HepG2 (cell line): ENCODE measurements around the gene BCL6B. TPM values are rescaled to one million over a fixed set of nuclear protein-coding genes. Genes with fewer than 3 reads are reported as not detected.
A peak's percentile ranks its signal among the peaks of the same experiment; 100 is the strongest.

Source experiments
- AGO1 ChIP-seq: fragments of 200-400 bp; formaldehyde crosslinking; IDR thresholded peaks from 2 replicates; pipeline ENCODE4 v1.6.1; 2017; ENCODE audit warnings: mild to moderate bottlenecking, low read depth, low read length, moderate library complexity; ENCODE audit not compliant: poor library complexity, severe bottlenecking
- BRCA1 ChIP-seq: sonication (generic); formaldehyde crosslinking; IDR thresholded peaks from 2 replicates; pipeline ENCODE4 v1.4.0; 2020; ENCODE audit warnings: missing genetic modification reagents
- GMEB1 ChIP-seq: sonication (generic); formaldehyde crosslinking; IDR thresholded peaks from 2 replicates; pipeline ENCODE4 v1.5.1; 2020; ENCODE audit warnings: missing genetic modification reagents, mild to moderate bottlenecking, borderline replicate concordance
- HNRNPUL1 ChIP-seq: fragments of 200-400 bp; formaldehyde crosslinking; IDR thresholded peaks from 2 replicates; pipeline ENCODE4 v1.6.1; 2017; ENCODE audit warnings: low read depth, mild to moderate bottlenecking, low read length, moderate library complexity
- MTA3 ChIP-seq: sonication (generic); formaldehyde crosslinking; IDR thresholded peaks from 2 replicates; pipeline ENCODE4 v1.4.0; 2020; ENCODE audit warnings: missing genetic modification reagents
- ZBTB21 ChIP-seq: sonication (generic); formaldehyde crosslinking; IDR thresholded peaks from 2 replicates; pipeline ENCODE4 v1.4.0; 2020; ENCODE audit warnings: missing genetic modification reagents
- ZIK1 ChIP-seq: sonication (generic); formaldehyde crosslinking; IDR thresholded peaks from 2 replicates; pipeline ENCODE4 v1.5.0; 2020; ENCODE audit warnings: mild to moderate bottlenecking, low read depth, missing genetic modification reagents, borderline replicate concordance
- ZNF230 ChIP-seq: sonication (generic); formaldehyde crosslinking; IDR thresholded peaks from 2 replicates; pipeline ENCODE4 v1.4.0; 2020; ENCODE audit warnings: mild to moderate bottlenecking, missing genetic modification reagents
- ZNF609 ChIP-seq: sonication (generic); formaldehyde crosslinking; IDR thresholded peaks from 2 replicates; pipeline ENCODE4 v1.4.0; 2020; ENCODE audit warnings: mild to moderate bottlenecking, missing genetic modification reagents, borderline replicate concordance
- ZNF687 ChIP-seq: sonication (generic); formaldehyde crosslinking; IDR thresholded peaks from 2 replicates; pipeline ENCODE4 v1.5.1; 2020; ENCODE audit warnings: mild to moderate bottlenecking, missing genetic modification reagents, moderate library complexity
- polyA plus RNA-seq, 8 experiments: library from polyadenylated mRNA; depleted of rRNA in 3 of 8; stranded (reverse) in 7 of 8; unstranded in 1 of 8; fragments of >200 nt; fragmentation: Illumina TruSeq in 4 of 8; extraction: Trizol in 4 of 8; gene quantifications; 2 replicates each; pipeline versions ENCODE4 v1.2.1 to v1.2.3, GENCODE V29; 2011 to 2016; ENCODE audit warnings: low read depth in 4 of 8, missing spikeins in 1 of 8, mixed read lengths in 1 of 8; ENCODE audit not compliant: insufficient read depth in 1 of 8
- total RNA-seq, 5 experiments: library from RNA; depleted of rRNA; stranded (reverse); fragments of >200 nt; fragmentation: Illumina TruSeq; extraction: Trizol; gene quantifications; 2 replicates each; pipeline ENCODE4 v1.2.3, GENCODE V29; 2016; ENCODE audit warnings: low read depth in 1 of 5

The BCL6B gene
- total and polyA plus RNA-seq, 2 of the 13 experiments (the other 11 are each of a cell fraction or from before 2014, with no cell fraction given), result not detected

GRCh38 chr17:7042501-7043181, 19.8 kb downstream of the BCL6B start (continued):
- TF ChIP-seq HNRNPUL1, result no peak
- no peak for TF ChIP-seq ZNF230
- TF ChIP-seq MTA3 (CRISPR knock-in tag), result no peak
- TF ChIP-seq GMEB1 (CRISPR knock-in tag), result no peak
- TF ChIP-seq ZBTB21 (CRISPR knock-in tag), result no peak
- TF ChIP-seq ZNF609 (CRISPR knock-in tag), result no peak
- TF ChIP-seq AGO1, result peak; percentile 89
- no peak for TF ChIP-seq BRCA1 (CRISPR knock-in tag)
- TF ChIP-seq ZIK1 (CRISPR knock-in tag), result no peak
- 0 out of 2 replicates have a peak, but pooled peaks have one; percentile 7 for TF ChIP-seq ZNF687 (CRISPR knock-in tag)
